Stomach (tissue), 9 donors: Measurements from ENCODE around the gene ARID5A. TPM values are rescaled to one million over a fixed set of nuclear protein-coding genes. Genes with fewer than 3 reads are reported as not detected.
A peak's percentile ranks its signal among the peaks of the same experiment; 100 is the strongest.

Experiments
- DNase-seq, 2 donors: peaks; one replicate each; pipeline versions ENCODE4 v3.0.0 to v3.0.0-alpha.2; 2013 to 2019
- H3K27ac ChIP-seq, 5 donors: fragments of 200-600 bp in 4 of 5; sonication (generic) in 4 of 5; one replicate each; pipeline ENCODE4 v1.5.1; 2013 to 2019; ENCODE audit warnings: mild to moderate bottlenecking in 1 of 5, moderate library complexity in 1 of 5
- H3K27me3 ChIP-seq, 3 donors: fragments of 200-600 bp; sonication (generic); one replicate each; pipeline ENCODE4 v1.5.1; 2017 to 2019; ENCODE audit warnings: mixed run types in 1 of 3
- H3K36me3 ChIP-seq, 4 donors: fragments of 200-600 bp; sonication (generic); 1 replicate in 3 of 4; 2 replicates in 1 of 4; pipeline ENCODE4 v1.5.1; 2016 to 2019
- H3K4me1 ChIP-seq, 4 donors: fragments of 200-600 bp; sonication (generic); one replicate each; pipeline ENCODE4 v1.5.1; 2016 to 2019
- H3K4me3 ChIP-seq, 4 donors: fragments of 200-600 bp; sonication (generic) in 3 of 4; one replicate each; pipeline ENCODE4 v1.5.1; 2016 to 2019; ENCODE audit warnings: mild to moderate bottlenecking in 1 of 4
- H3K9me3 ChIP-seq, 4 donors: fragments of 200-600 bp; sonication (generic); one replicate each; pipeline ENCODE4 v1.5.1; 2016 to 2019
- EP300 ChIP-seq: sonication (generic); formaldehyde crosslinking; IDR thresholded peaks from one replicate; pipeline ENCODE4 v1.6.1; 2017; ENCODE audit warnings: antibody characterized with exemption
- POLR2A ChIP-seq, 4 donors: fragments of 450-650 bp; IDR thresholded peaks; one replicate each; pipeline ENCODE4 v1.6.1; 2016; ENCODE audit warnings: antibody characterized with exemption in 4 of 4, control low read depth in 2 of 4, mild to moderate bottlenecking in 1 of 4, moderate library complexity in 1 of 4
- POLR2AphosphoS5 ChIP-seq, 3 donors: sonication (generic); formaldehyde crosslinking; IDR thresholded peaks; one replicate each; pipeline ENCODE4 v1.6.1; 2016; ENCODE audit warnings: antibody characterized with exemption in 3 of 3
- WGBS, 5 donors: extraction: QIAGEN DNeasy Blood & Tissue Kit in 3 of 5; methylation state at CpG; one replicate each; pipeline versions ENCODE4 v1.1.5 to v1.1.7; 2013 to 2018; 5-methylcytosine and 5-hydroxymethylcytosine counted together
- intact Hi-C: fragments of 100-400 bp; cut with DNase I; formaldehyde crosslinking; loops from one replicate; pipeline ENCODE4 v1.15.1; 2023; ENCODE audit warnings: low total_unique reads
- polyA plus RNA-seq, 3 donors: library from polyadenylated mRNA; stranded (reverse); fragments of 200-250 nt; gene quantifications; one replicate each; pipeline ENCODE4 v1.2.3, GENCODE V29; 2013
- total RNA-seq, 5 donors: library from RNA; depleted of rRNA; stranded (reverse); fragments of >200 nt; gene quantifications; one replicate each; pipeline versions ENCODE4 v1.1.0 to v1.2.3, GENCODE V29; 2014 to 2016
- TF ChIP-seq, protein P1 (sequence below), 7 experiments: fragments of 450-650 bp in 4 of 7; fragments of 200-600 bp in 3 of 7; sonication (generic) in 3 of 7; IDR thresholded peaks; one replicate each; pipeline ENCODE4 v1.5.1; 2016 to 2019; ENCODE audit warnings: antibody characterized with exemption in 7 of 7, control low read depth in 2 of 7, mild to moderate bottlenecking in 1 of 7
- donor health status: healthy with polysubstance abuse.
- donor health status: Bipolar disorder and iron deficiency.
- donor health status: healthy.

Gene ARID5A
- total and polyA plus RNA-seq, 8 donors = 1.2 to 26.8 (median 14.6) TPM

DNA sequence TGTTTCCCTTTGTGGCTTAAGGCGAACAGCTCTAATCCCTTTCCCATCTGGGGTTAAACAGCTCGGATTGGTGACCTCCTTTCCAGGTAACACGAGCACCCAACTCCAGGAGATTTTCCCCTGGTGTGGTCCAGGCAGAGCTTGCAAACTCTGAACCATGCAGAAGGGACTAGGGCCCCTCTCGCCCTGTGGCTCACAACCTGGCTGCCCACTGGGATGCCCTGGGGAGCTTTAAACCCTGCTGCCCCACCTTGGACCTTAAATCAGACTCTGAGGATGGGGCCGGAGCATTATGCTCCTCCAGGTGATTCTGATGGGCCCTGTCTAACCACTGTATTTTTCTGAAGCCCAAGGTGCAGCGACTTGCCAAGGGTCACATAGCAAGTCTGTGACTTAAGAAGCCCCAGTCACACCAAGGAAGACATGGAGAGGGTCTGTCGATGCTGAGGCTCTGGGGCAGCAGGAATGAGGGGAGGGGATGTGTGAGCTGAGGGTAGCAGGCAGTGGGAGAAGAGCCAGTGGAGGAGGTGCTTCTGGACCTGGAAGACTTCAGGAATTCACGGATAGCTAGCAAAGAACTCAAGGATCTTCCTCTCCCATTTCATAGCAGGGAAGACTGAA, 5.9 kb downstream of the ARID5A start:
- Histone ChIP-seq H3K4me1 (peaks cover 31 to 85% (median 57%) of the 10 kb centered on the region in 4 donors), H3K36me3 (peaks cover 0 to 43% (median 16%) of the 10 kb centered on the region in 4 donors), H3K27me3 (no peaks in the 10 kb centered on the region), H3K9me3 (no peaks in the 10 kb centered on the region), H3K4me3 (no peak overlapping the region), H3K27ac (no peak overlapping the region)
- TF ChIP-seq EP300 = no peak
- TF ChIP-seq, protein P1, sequence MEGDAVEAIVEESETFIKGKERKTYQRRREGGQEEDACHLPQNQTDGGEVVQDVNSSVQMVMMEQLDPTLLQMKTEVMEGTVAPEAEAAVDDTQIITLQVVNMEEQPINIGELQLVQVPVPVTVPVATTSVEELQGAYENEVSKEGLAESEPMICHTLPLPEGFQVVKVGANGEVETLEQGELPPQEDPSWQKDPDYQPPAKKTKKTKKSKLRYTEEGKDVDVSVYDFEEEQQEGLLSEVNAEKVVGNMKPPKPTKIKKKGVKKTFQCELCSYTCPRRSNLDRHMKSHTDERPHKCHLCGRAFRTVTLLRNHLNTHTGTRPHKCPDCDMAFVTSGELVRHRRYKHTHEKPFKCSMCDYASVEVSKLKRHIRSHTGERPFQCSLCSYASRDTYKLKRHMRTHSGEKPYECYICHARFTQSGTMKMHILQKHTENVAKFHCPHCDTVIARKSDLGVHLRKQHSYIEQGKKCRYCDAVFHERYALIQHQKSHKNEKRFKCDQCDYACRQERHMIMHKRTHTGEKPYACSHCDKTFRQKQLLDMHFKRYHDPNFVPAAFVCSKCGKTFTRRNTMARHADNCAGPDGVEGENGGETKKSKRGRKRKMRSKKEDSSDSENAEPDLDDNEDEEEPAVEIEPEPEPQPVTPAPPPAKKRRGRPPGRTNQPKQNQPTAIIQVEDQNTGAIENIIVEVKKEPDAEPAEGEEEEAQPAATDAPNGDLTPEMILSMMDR (IDR thresholded peaks at IDR 0.05) = no peak
- 85 to 91% (median 89%) methylated on average over 7 to 8 of the region's 8 CpGs for WGBS, 5 donors
- intact Hi-C loops = no loop called here
- DNase-seq = no peak

DNA sequence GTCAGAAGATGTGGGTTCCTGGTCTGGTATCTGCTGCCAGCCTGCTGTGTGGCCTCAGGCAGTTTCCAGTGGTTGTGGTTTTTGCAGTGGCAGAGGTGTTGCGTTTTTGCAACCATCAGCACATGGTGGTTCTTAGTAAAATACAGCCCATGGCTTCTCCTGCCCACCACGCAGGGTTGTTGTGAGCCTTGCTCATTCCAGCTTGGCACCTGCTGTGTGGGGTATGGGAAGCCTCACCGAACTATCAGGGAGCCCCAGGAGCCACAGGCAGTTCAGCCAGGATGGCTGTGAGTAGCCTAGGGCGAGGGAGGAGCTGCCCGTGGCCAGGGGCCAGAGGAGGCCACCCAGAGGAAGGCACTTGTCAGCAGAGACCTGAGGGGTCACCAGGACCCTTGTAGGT, 9.8 kb downstream of the ARID5A start:
- Histone ChIP-seq H3K36me3 (peaks cover 29 to 81% (median 53%) of the 10 kb centered on the region in 4 donors), H3K4me1 (peaks cover 9 to 58% (median 31%) of the 10 kb centered on the region in 4 donors), H3K27me3 (no peaks in the 10 kb centered on the region), H3K9me3 (no peaks in the 10 kb centered on the region), H3K4me3 (no peak overlapping the region), H3K27ac (no peak overlapping the region)
- DNase-seq = no peak
- TF ChIP-seq POLR2AphosphoS5 (IDR thresholded peaks at IDR 0.05) = no peak
- TF ChIP-seq EP300 = no peak
- 86 to 95% (median 91%) methylated on average over 5 of the region's 5 CpGs for WGBS, 5 donors
- intact Hi-C loops = no loop called here

DNA sequence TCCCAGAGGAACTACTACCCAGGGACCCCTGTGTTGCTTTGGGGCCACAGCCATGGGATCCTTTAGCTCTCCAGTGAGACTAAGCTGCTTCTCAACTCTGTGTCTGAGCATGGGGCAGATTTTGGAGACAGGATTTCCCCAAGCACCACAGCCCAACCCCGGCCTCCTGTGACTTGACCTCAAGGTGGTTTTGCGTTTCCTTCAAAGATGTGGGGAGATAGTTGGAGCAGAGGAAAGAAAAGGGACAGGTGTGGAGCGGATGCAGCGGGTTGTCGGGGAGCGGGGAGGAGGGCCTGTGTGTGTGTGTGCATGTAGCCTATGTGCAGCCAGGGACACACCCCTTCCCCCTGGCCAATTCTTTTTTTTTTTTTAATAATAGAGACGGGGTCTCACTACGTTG, 10.2 kb downstream of the ARID5A start:
- DNase-seq = no peak
- TF ChIP-seq EP300 (no peak), POLR2A (IDR thresholded peaks at IDR 0.05) (no peak), POLR2AphosphoS5 (IDR thresholded peaks at IDR 0.05) (no peak)
- TF ChIP-seq, protein P1 (IDR thresholded peaks at IDR 0.05) = no peak
- H3K4me3 ChIP-seq = no peak overlapping the region
- WGBS, 5 donors = 71 to 87% (median 77%) methylated on average over 6 to 8 of the region's 8 CpGs
- H3K27ac ChIP-seq = no peak overlapping the region
- H3K36me3 ChIP-seq = peaks cover 34 to 83% (median 57%) of the 10 kb centered on the region in 4 donors
- no peaks in the 10 kb centered on the region for H3K27me3 ChIP-seq
- no peaks in the 10 kb centered on the region for H3K9me3 ChIP-seq
- H3K4me1 ChIP-seq = peaks cover 4 to 53% (median 27%) of the 10 kb centered on the region in 4 donors
- intact Hi-C loops = no loop called here

DNA sequence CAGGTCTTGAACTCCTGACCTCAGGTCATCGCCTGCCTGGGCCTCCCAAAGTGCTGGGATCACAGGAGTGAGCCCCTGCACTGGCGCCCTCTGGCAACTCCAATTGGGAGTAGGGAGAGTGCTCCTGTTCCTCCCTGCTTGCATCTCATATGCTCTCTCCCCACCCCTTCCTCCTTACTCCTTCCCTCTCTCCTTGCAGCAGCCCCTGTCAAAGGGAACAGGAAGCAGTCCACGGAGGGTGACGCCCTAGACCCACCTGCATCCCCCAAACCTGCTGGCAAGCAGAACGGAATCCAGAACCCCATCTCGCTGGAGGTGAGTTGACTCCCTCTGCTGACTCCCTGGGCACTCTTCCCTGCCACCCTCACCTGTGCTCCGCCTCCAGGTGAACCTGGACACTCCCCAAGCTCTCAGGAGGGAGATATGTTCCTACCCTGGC, 10.7 kb downstream of the ARID5A start:
- DNase-seq = no peak
- no peak overlapping the region for H3K4me3 ChIP-seq
- no peaks in the 10 kb centered on the region for H3K27me3 ChIP-seq
- TF ChIP-seq, protein P1 (IDR thresholded peaks at IDR 0.05) = no peak
- TF ChIP-seq POLR2A (IDR thresholded peaks at IDR 0.05) = no peak
- TF ChIP-seq EP300 = no peak
- TF ChIP-seq POLR2AphosphoS5 (IDR thresholded peaks at IDR 0.05) = no peak
- H3K4me1 ChIP-seq = peaks cover 4 to 49% (median 25%) of the 10 kb centered on the region in 4 donors
- intact Hi-C loops = no loop called here
- H3K36me3 ChIP-seq = peaks cover 36 to 83% (median 60%) of the 10 kb centered on the region in 4 donors
- WGBS, 5 donors = 45 to 73% (median 64%) methylated on average over 6 to 7 of the region's 7 CpGs
- H3K27ac ChIP-seq = no peak overlapping the region
- no peaks in the 10 kb centered on the region for H3K9me3 ChIP-seq

DNA sequence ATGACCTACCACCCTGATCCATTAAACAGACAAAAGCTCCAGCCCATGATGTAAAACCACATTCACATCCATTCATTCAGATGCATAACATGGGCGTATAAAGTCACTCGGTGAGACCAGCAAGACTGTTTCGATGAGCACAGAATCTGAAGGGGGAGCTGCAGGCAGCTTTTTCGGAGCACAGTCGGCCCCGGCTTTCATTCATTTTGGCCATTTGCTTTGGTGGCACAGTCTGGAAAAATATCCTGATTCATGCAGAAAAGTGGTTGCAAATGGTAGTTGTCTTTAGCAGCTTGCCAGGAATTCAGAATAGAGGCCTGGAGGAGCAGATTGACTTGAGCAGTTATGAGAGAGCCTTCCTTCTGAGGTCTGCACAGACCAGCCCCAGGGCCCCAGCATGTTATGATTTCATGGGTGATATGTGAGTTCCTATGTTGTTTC, 11.2 kb downstream of the ARID5A start:
- H3K36me3 ChIP-seq = peaks cover 36 to 83% (median 62%) of the 10 kb centered on the region in 4 donors
- DNase-seq = peak in 1 of 2 donors; percentile 35
- intact Hi-C loops = no loop called here

More for the DNA sequence above, 11.2 kb downstream of the ARID5A start:
- H3K27me3 ChIP-seq = no peaks in the 10 kb centered on the region
- H3K4me3 ChIP-seq = no peak overlapping the region
- no peaks in the 10 kb centered on the region for H3K9me3 ChIP-seq
- no peak overlapping the region for H3K27ac ChIP-seq
- WGBS, 5 donors = 66 to 91% (median 80%) methylated on average over 6 of the region's 6 CpGs
- peaks cover 4 to 44% (median 25%) of the 10 kb centered on the region in 4 donors for H3K4me1 ChIP-seq
- TF ChIP-seq POLR2A (IDR thresholded peaks at IDR 0.05) (no peak), EP300 (no peak), POLR2AphosphoS5 (IDR thresholded peaks at IDR 0.05) (no peak)
- TF ChIP-seq, protein P1 (IDR thresholded peaks at IDR 0.05) = no peak
